Mesendoderm (in vitro differentiated cells): ENCODE results near the gene CTTNBP2.

ENCODE experiments used
- DNase-seq: peaks from one replicate; pipeline ENCODE4 v3.0.0; 2013
- H2AK5ac ChIP-seq: 2 replicates; pipeline ENCODE4 v1.6.1; 2013; ENCODE audit warnings: low read length, inconsistent platforms
- H2BK120ac ChIP-seq: 2 replicates; pipeline ENCODE4 v1.6.1; 2013; ENCODE audit warnings: low read depth, mild to moderate bottlenecking, low read length, moderate library complexity, mixed read lengths
- H2BK15ac ChIP-seq: replicated peaks from 2 replicates; pipeline ENCODE4 v1.6.1; 2013; ENCODE audit warnings: low read depth, mild to moderate bottlenecking, moderate library complexity
- H2BK5ac ChIP-seq: 2 replicates; pipeline ENCODE4 v1.6.1; 2013; ENCODE audit warnings: low read length, inconsistent platforms
- H3K18ac ChIP-seq: 2 replicates; pipeline ENCODE4 v1.6.1; 2013; ENCODE audit warnings: mild to moderate bottlenecking, low read length, mixed read lengths
- H3K23ac ChIP-seq: one replicate; pipeline ENCODE4 v1.6.1; 2013; ENCODE audit warnings: low read length
- H3K27ac ChIP-seq: 2 replicates; pipeline ENCODE4 v1.5.1; 2013; ENCODE audit warnings: low read depth, mild to moderate bottlenecking, inconsistent platforms, low read length, moderate library complexity
- H3K27me3 ChIP-seq: 2 replicates; pipeline ENCODE4 v1.6.1; 2013; ENCODE audit warnings: low read length, control low read depth, mild to moderate bottlenecking, inconsistent platforms; ENCODE audit not compliant: insufficient read depth, poor library complexity
- H3K36me3 ChIP-seq: 2 replicates; pipeline ENCODE4 v1.6.1; 2013; ENCODE audit warnings: low read length, inconsistent platforms; ENCODE audit not compliant: control insufficient read depth, insufficient read depth
- H3K4ac ChIP-seq: one replicate; pipeline ENCODE4 v1.6.1; 2013; ENCODE audit warnings: low read depth, mild to moderate bottlenecking, low read length, moderate library complexity
- H3K4me1 ChIP-seq: 2 replicates; pipeline ENCODE4 v1.6.1; 2013; ENCODE audit warnings: low read depth, low read length, inconsistent platforms; ENCODE audit not compliant: control insufficient read depth
- H3K4me2 ChIP-seq: 2 replicates; pipeline ENCODE4 v1.6.1; 2013; ENCODE audit warnings: low read length
- H3K4me3 ChIP-seq: 2 replicates; pipeline ENCODE4 v1.5.1; 2013; ENCODE audit warnings: mild to moderate bottlenecking, low read length
- H3K56ac ChIP-seq: one replicate; pipeline ENCODE4 v1.6.1; 2013; ENCODE audit warnings: low read length
- H3K79me1 ChIP-seq: 2 replicates; pipeline ENCODE4 v1.6.1; 2013; ENCODE audit warnings: low read length, inconsistent platforms
- H3K79me2 ChIP-seq: 2 replicates; pipeline ENCODE4 v1.6.1; 2013; ENCODE audit warnings: mild to moderate bottlenecking, low read length; ENCODE audit not compliant: control insufficient read depth, insufficient read depth
- H3K9ac ChIP-seq: 2 replicates; pipeline ENCODE4 v1.6.1; 2013; ENCODE audit warnings: low read length, inconsistent platforms
- H4K5ac ChIP-seq: one replicate; pipeline ENCODE4 v1.6.1; 2013; ENCODE audit warnings: low read length
- H4K8ac ChIP-seq: one replicate; pipeline ENCODE4 v1.6.1; 2013; ENCODE audit warnings: low read depth, mild to moderate bottlenecking, control low read depth, low read length, moderate library complexity
- WGBS: extraction: QIAGEN DNeasy Blood & Tissue Kit; methylation state at CpG from one replicate; pipeline ENCODE4 v1.1.7; 2013; ENCODE audit warnings: low lambda C conversion rate, missing lambda C conversion rate; ENCODE audit not compliant: insufficient coverage; ENCODE audit errors: extremely low coverage; 5-methylcytosine and 5-hydroxymethylcytosine counted together

CTTNBP2 gene

DNA sequence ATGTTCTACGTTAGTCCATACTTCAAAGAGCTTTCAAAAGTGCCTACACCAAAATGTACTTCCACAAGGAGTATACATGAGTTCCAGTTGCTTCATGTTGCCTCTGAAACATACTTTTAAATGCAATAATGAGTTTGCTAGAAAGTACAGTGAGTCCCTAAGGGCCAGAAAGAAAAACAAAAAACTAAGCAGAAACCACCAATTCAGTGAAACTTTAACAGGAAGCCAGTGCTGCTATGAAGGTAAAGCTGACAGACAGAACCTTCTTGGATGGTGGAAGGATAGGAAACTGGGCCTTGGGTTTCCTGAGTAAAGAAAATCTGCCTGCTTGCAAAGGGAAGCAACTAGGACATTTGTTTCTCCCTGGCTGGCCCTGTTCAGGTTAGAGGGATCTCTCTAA is 104.2 kb downstream of the CTTNBP2 start:
- Histone ChIP-seq H3K27ac (no peak overlapping the region), H2BK120ac (no peak overlapping the region), H3K4me2 (no peak overlapping the region), H3K23ac (no peak overlapping the region), H3K9ac (no peak overlapping the region), H3K4me3 (no peak overlapping the region), H3K4me1 (no peaks in the 10 kb centered on the region), H3K36me3 (no peaks in the 10 kb centered on the region), H3K56ac (no peak overlapping the region), H4K5ac (no peak overlapping the region), H3K79me1 (no peaks in the 10 kb centered on the region), H3K18ac (no peak overlapping the region), H3K79me2 (no peaks in the 10 kb centered on the region), H3K27me3 (no peaks in the 10 kb centered on the region), H2BK15ac (no peak overlapping the region), H3K4ac (no peak overlapping the region), H2AK5ac (no peak overlapping the region), H4K8ac (no peak overlapping the region), H2BK5ac (no peak overlapping the region)
- no peak for DNase-seq
- no CpG with 5 or more reads among the region's 1 CpG for WGBS

DNA sequence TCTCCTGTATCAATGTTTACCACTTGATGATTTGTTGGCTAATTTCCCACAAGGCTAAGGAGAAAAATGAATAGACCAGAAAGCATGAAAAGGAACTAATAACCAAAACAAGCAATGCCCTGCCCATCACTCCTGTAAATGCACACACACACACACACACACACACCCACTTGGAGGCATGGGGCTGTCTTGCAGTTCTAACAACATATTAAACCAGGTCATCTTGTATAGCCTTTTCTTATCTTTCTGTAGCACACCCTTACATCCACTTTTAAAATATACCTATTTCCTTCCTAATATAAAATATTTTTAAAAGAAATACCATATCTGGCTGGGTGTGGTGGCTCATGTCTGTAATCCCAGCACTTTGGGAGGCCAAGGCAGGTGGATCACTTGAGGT is 105.3 kb downstream of the CTTNBP2 start:
- Histone ChIP-seq H3K79me2 (no peaks in the 10 kb centered on the region), H4K8ac (no peak overlapping the region), H3K4ac (no peak overlapping the region), H3K27ac (no peak overlapping the region), H2BK15ac (no peak overlapping the region), H3K4me3 (no peak overlapping the region), H3K23ac (no peak overlapping the region), H2BK120ac (no peak overlapping the region), H3K4me2 (no peak overlapping the region), H3K56ac (no peak overlapping the region), H2AK5ac (no peak overlapping the region), H3K79me1 (no peaks in the 10 kb centered on the region), H2BK5ac (no peak overlapping the region), H4K5ac (no peak overlapping the region), H3K18ac (no peak overlapping the region), H3K9ac (no peak overlapping the region), H3K27me3 (no peaks in the 10 kb centered on the region), H3K4me1 (no peaks in the 10 kb centered on the region), H3K36me3 (no peaks in the 10 kb centered on the region)
- DNase-seq = no peak

DNA sequence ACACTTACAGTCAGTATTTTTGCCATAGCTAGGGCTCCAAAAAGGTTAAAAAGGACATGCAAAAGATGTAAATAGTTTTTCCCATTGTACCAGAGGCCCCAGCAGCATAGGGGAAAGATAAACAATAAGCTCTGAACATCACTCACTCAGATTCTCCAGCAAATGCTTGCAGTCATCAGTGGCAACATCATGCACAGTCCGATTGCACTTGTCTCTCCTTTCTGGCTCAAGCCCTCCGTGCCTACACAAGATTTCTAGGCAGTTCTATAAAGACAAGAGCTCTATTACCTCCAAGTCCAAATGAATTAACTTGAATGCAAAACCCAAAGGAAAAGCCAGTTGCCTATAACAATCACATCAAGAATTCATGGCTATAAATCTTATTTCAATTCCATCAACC is 106.3 kb downstream of the CTTNBP2 start:
- no peak overlapping the region for H2AK5ac ChIP-seq
- no peaks in the 10 kb centered on the region for H3K79me1 ChIP-seq
- no peak overlapping the region for H3K27ac ChIP-seq
- no peak overlapping the region for H3K56ac ChIP-seq
- no CpG with 5 or more reads among the region's 2 CpGs for WGBS
- H3K27me3 ChIP-seq = no peaks in the 10 kb centered on the region
- H2BK5ac ChIP-seq = no peak overlapping the region
- no peak overlapping the region for H3K9ac ChIP-seq
- H3K18ac ChIP-seq = no peak overlapping the region
- H3K23ac ChIP-seq = no peak overlapping the region
- no peak overlapping the region for H4K5ac ChIP-seq
- H3K36me3 ChIP-seq = no peaks in the 10 kb centered on the region
- H2BK15ac ChIP-seq = no peak overlapping the region
- H3K4ac ChIP-seq = no peak overlapping the region
- H4K8ac ChIP-seq = no peak overlapping the region
- no peak for DNase-seq
- no peak overlapping the region for H3K4me3 ChIP-seq
- H3K4me1 ChIP-seq = no peaks in the 10 kb centered on the region
- no peak overlapping the region for H3K4me2 ChIP-seq
- no peak overlapping the region for H2BK120ac ChIP-seq
- no peaks in the 10 kb centered on the region for H3K79me2 ChIP-seq

DNA sequence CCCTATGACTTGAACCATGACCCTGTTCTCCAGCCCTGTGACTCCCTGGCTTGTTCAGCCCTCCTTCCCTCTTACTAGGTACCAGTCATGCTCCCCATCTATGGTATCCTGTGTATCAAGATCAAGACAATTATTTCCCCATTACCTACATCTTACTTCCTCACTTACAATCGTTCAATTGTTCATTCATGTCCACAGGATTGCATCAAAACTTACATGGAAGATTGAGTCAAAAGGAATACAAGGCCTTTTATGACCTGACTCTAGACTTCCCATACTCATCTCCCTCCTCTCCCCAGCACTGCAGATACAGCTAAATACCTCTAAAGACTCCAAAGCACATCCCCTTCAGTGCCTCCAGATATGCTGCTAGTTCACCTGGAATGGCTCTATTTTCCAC is 109.2 kb downstream of the CTTNBP2 start:
- no peak overlapping the region for H2BK15ac ChIP-seq
- no peak overlapping the region for H3K4me3 ChIP-seq
- no CpG with 5 or more reads among the region's 1 CpG for WGBS

DNA sequence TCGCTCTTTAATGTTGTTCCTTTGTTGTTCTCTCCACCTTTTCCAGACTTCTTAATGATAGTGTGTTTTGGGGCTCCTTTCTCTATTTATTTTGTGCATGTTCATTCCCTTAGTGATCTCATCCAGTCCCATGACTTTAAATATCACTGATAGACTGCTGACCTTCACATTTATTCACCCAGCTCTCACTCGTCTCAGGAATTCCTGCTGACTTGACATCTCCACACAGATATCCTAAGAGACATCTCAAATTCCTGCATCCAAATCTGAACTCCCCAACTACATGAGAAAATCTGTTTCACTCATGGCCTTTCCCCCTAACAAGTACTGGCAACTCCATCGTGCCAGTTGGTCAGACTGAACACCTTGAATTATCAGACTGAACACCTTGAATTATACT is 111.2 kb downstream of the CTTNBP2 start:
- no peak overlapping the region for H2BK15ac ChIP-seq
- no CpG with 5 or more reads among the region's 3 CpGs for WGBS
- no peaks in the 10 kb centered on the region for H3K36me3 ChIP-seq
- no peak overlapping the region for H2BK120ac ChIP-seq
- no peak overlapping the region for H4K5ac ChIP-seq
- no peak overlapping the region for H3K27ac ChIP-seq
- H3K27me3 ChIP-seq = no peaks in the 10 kb centered on the region
- H3K9ac ChIP-seq = no peak overlapping the region
- no peak for DNase-seq
- H3K79me2 ChIP-seq = no peaks in the 10 kb centered on the region
- H2BK5ac ChIP-seq = no peak overlapping the region
- no peaks in the 10 kb centered on the region for H3K79me1 ChIP-seq
- no peak overlapping the region for H3K4ac ChIP-seq
- no peak overlapping the region for H3K18ac ChIP-seq
- H3K4me1 ChIP-seq = no peaks in the 10 kb centered on the region
- H3K4me2 ChIP-seq = no peak overlapping the region
- no peak overlapping the region for H4K8ac ChIP-seq
- H2AK5ac ChIP-seq = no peak overlapping the region
- H3K56ac ChIP-seq = no peak overlapping the region
- no peak overlapping the region for H3K23ac ChIP-seq
- H3K4me3 ChIP-seq = no peak overlapping the region

More for the DNA sequence above, 109.2 kb downstream of the CTTNBP2 start:
- H3K79me2 ChIP-seq = no peaks in the 10 kb centered on the region
- no peak overlapping the region for H2BK5ac ChIP-seq
- no peak overlapping the region for H4K8ac ChIP-seq
- no peak overlapping the region for H2BK120ac ChIP-seq
- no peaks in the 10 kb centered on the region for H3K4me1 ChIP-seq
- DNase-seq = no peak
- no peaks in the 10 kb centered on the region for H3K79me1 ChIP-seq
- H3K23ac ChIP-seq = no peak overlapping the region
- H3K27me3 ChIP-seq = no peaks in the 10 kb centered on the region
- H3K4me2 ChIP-seq = no peak overlapping the region
- H4K5ac ChIP-seq = no peak overlapping the region
- no peak overlapping the region for H3K4ac ChIP-seq
- H3K56ac ChIP-seq = no peak overlapping the region
- H3K36me3 ChIP-seq = no peaks in the 10 kb centered on the region
- H3K18ac ChIP-seq = no peak overlapping the region
- no peak overlapping the region for H3K9ac ChIP-seq
- no peak overlapping the region for H2AK5ac ChIP-seq
- no peak overlapping the region for H3K27ac ChIP-seq

DNA sequence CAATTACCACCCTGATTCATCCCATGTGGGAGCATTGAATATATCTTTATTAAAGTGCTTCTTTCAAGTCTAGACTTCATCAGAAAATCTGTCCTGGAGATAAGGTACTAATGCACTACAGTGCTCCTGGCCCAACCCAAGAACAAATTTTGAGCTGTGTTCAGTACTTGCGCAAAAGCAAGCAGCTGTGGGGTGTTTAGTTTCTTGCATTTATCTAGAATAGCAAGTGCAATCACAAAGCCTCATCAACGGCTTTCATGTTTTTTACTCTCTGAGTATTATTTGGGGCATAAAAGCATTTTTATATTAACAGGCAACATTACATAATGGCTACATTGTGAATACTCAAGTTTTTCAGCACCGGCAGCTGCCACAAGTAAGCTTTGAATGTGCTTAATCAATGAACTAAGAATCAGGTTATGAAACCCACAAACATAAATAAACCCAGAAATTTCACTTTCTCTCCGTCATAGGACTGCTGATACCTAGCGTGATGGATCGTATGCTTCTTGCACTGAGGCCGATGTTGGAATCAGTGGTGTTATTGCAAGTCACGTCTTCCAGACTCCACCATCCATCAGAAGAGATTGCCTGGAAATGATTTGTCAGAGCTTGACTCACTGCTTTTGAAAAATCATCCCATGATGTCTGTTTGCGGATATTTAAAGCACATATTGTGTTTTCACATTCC is 113.1 kb downstream of the CTTNBP2 start:
- Histone ChIP-seq H3K4me2 (no peak overlapping the region), H3K4me1 (no peaks in the 10 kb centered on the region), H2BK15ac (no peak overlapping the region), H3K23ac (no peak overlapping the region), H3K79me1 (no peaks in the 10 kb centered on the region), H3K56ac (no peak overlapping the region), H3K18ac (no peak overlapping the region), H3K9ac (no peak overlapping the region), H3K27me3 (no peaks in the 10 kb centered on the region), H2BK5ac (no peak overlapping the region), H4K5ac (no peak overlapping the region), H3K79me2 (no peaks in the 10 kb centered on the region), H3K4ac (no peak overlapping the region), H3K36me3 (no peaks in the 10 kb centered on the region), H4K8ac (no peak overlapping the region), H2AK5ac (no peak overlapping the region), H3K4me3 (no peak overlapping the region), H2BK120ac (no peak overlapping the region), H3K27ac (no peak overlapping the region)
- no CpG with 5 or more reads among the region's 9 CpGs for WGBS
- no peak for DNase-seq
